MM.1S (cell line): Measurements from ENCODE around the gene CSRP1.

Experiments used
- DNase-seq: peaks from one replicate; pipeline ENCODE4 v3.0.0-alpha.2; 2015
- H2AFZ ChIP-seq: fragments of 300-600 bp; sonication (generic); 2 replicates; pipeline ENCODE4 v1.6.0; 2016; ENCODE audit warnings: antibody characterized with exemption, low read length
- H3F3A ChIP-seq: fragments of 300-600 bp; sonication (generic); 2 replicates; pipeline ENCODE4 v1.6.1; 2016; ENCODE audit warnings: mild to moderate bottlenecking, antibody characterized with exemption, low read length, moderate library complexity, mixed read lengths; ENCODE audit not compliant: insufficient read depth
- H3K27ac ChIP-seq: fragments of 300-600 bp; sonication (generic); 2 replicates; pipeline ENCODE4 v1.5.1; 2016; ENCODE audit warnings: mild to moderate bottlenecking, low read length
- H3K27me3 ChIP-seq: fragments of 300-600 bp; sonication (generic); replicated peaks from 2 replicates; pipeline ENCODE4 v1.6.0; 2016; ENCODE audit warnings: low read length; ENCODE audit not compliant: insufficient read depth
- H3K36me3 ChIP-seq: fragments of 300-600 bp; sonication (generic); replicated peaks from 2 replicates; pipeline ENCODE4 v1.6.1; 2016; ENCODE audit warnings: mild to moderate bottlenecking, low read length, mixed read lengths; ENCODE audit not compliant: insufficient read depth
- H3K4me1 ChIP-seq: fragments of 300-600 bp; sonication (generic); 2 replicates; pipeline ENCODE4 v1.6.1; 2016; ENCODE audit warnings: low read length, mixed read lengths
- H3K4me2 ChIP-seq: fragments of 300-600 bp; sonication (generic); 2 replicates; pipeline ENCODE4 v1.6.0; 2016; ENCODE audit warnings: low read depth, low read length
- H3K4me3 ChIP-seq: fragments of 300-600 bp; sonication (generic); 2 replicates; pipeline ENCODE4 v1.5.1; 2016; ENCODE audit warnings: low read length, mixed read lengths
- H3K79me2 ChIP-seq: fragments of 300-600 bp; sonication (generic); 2 replicates; pipeline ENCODE4 v1.6.1; 2016; ENCODE audit warnings: mixed run types, low read length, mixed read lengths
- H3K9ac ChIP-seq: fragments of 300-600 bp; sonication (generic); 2 replicates; pipeline ENCODE4 v1.6.1; 2016; ENCODE audit warnings: low read length, mixed read lengths
- H3K9me2 ChIP-seq: fragments of 300-600 bp; sonication (generic); replicated peaks from 2 replicates; pipeline ENCODE4 v1.6.1; 2016; ENCODE audit warnings: mild to moderate bottlenecking, low read length, mixed read lengths; ENCODE audit not compliant: insufficient read depth
- H3K9me3 ChIP-seq: fragments of 300-600 bp; sonication (generic); replicated peaks from 2 replicates; pipeline ENCODE4 v1.6.1; 2016; ENCODE audit warnings: mild to moderate bottlenecking, low read length, mixed read lengths; ENCODE audit not compliant: insufficient read depth
- H4K20me1 ChIP-seq: fragments of 300-600 bp; sonication (generic); 2 replicates; pipeline ENCODE4 v1.6.1; 2016; ENCODE audit warnings: mild to moderate bottlenecking, low read length, moderate library complexity, mixed read lengths; ENCODE audit not compliant: insufficient read depth
- EZH2 ChIP-seq: fragments of 300-600 bp; sonication (generic); optimal IDR thresholded peaks from 2 replicates; pipeline ENCODE3; 2017; ENCODE audit warnings: low read depth, mild to moderate bottlenecking, antibody characterized with exemption, low read length, mixed read lengths
- EZH2phosphoT487 ChIP-seq: fragments of 300-600 bp; sonication (generic); IDR thresholded peaks from 2 replicates; pipeline ENCODE4 v1.6.1; 2018; ENCODE audit warnings: antibody characterized with exemption, low read length
- TF ChIP-seq, protein P1 (sequence below): fragments of 300-600 bp; sonication (generic); IDR thresholded peaks from 2 replicates; pipeline ENCODE4 v1.5.1; 2016; ENCODE audit warnings: antibody characterized with exemption, low read length, mixed read lengths

Gene CSRP1

DNA sequence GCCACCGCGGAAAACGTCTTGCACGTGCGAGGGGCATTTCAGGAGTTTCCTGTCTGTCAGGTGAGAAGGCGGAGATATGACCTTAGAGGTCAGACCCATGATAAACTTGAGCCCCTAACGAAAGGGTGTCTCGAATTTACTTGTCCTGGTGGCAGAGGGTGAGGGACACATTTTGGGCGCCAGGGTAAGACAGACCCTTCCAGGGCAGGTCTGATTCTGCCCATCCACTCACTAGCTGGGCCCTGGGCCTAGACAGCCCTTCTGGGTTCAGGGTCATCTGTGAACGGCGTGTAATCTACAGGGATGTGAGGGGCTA lies 395 bp upstream of the CSRP1 start:
- Histone ChIP-seq H4K20me1 (no peaks in the 10 kb centered on the region), H3K36me3 (no peaks in the 10 kb centered on the region), H3K9me2 (no peaks in the 10 kb centered on the region), H3F3A (peaks cover 41% of the 10 kb centered on the region), H3K27ac (peak overlapping the region; percentile 76; the same call in 1 of the 2 replicates), H3K4me3 (peak overlapping the region; percentile 80), H3K27me3 (no peaks in the 10 kb centered on the region), H3K4me1 (peaks cover 35% of the 10 kb centered on the region), H3K79me2 (peaks cover 36% of the 10 kb centered on the region), H2AFZ (peak overlapping the region; percentile 87), H3K9ac (peak overlapping the region; percentile 74), H3K4me2 (peak overlapping the region; percentile 95), H3K9me3 (no peaks in the 10 kb centered on the region)
- TF ChIP-seq EZH2phosphoT487 (no peak), EZH2 (no peak)
- TF ChIP-seq, protein P1, sequence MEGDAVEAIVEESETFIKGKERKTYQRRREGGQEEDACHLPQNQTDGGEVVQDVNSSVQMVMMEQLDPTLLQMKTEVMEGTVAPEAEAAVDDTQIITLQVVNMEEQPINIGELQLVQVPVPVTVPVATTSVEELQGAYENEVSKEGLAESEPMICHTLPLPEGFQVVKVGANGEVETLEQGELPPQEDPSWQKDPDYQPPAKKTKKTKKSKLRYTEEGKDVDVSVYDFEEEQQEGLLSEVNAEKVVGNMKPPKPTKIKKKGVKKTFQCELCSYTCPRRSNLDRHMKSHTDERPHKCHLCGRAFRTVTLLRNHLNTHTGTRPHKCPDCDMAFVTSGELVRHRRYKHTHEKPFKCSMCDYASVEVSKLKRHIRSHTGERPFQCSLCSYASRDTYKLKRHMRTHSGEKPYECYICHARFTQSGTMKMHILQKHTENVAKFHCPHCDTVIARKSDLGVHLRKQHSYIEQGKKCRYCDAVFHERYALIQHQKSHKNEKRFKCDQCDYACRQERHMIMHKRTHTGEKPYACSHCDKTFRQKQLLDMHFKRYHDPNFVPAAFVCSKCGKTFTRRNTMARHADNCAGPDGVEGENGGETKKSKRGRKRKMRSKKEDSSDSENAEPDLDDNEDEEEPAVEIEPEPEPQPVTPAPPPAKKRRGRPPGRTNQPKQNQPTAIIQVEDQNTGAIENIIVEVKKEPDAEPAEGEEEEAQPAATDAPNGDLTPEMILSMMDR, result no peak
- DNase-seq, result no peak

DNA sequence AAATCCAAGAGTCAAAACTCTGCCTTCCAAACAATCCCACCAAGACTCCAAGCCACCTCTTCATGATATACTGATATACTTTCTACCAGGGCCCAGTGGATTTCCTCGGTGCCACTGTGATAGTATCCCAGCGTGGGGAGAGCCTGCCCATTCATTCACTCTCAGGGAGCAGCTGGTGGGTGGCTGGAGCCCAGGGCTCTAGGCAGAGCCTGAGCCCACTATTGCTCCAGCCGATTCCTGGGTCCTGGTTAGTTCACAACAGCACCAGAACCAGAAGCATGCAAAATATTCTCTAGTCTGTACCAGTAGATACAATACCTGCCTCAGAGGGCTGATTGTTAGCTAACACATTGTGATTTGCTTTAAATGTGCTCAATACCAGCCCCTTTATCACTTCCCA lies 831 bp downstream of the CSRP1 start:
- Histone ChIP-seq H2AFZ (peak overlapping the region; percentile 87), H3K4me2 (peak overlapping the region; percentile 95), H3K79me2 (peaks cover 45% of the 10 kb centered on the region), H3F3A (peaks cover 32% of the 10 kb centered on the region), H3K36me3 (no peaks in the 10 kb centered on the region), H3K9me3 (no peaks in the 10 kb centered on the region), H3K4me3 (peak overlapping the region; percentile 80), H3K27ac (peak overlapping the region; percentile 76), H3K9me2 (no peaks in the 10 kb centered on the region), H3K4me1 (peaks cover 25% of the 10 kb centered on the region), H3K27me3 (no peaks in the 10 kb centered on the region), H3K9ac (peak overlapping the region; percentile 74), H4K20me1 (no peaks in the 10 kb centered on the region)
- TF ChIP-seq, protein P1, result no peak
- TF ChIP-seq EZH2 (no peak), EZH2phosphoT487 (no peak)
- no peak for DNase-seq

DNA sequence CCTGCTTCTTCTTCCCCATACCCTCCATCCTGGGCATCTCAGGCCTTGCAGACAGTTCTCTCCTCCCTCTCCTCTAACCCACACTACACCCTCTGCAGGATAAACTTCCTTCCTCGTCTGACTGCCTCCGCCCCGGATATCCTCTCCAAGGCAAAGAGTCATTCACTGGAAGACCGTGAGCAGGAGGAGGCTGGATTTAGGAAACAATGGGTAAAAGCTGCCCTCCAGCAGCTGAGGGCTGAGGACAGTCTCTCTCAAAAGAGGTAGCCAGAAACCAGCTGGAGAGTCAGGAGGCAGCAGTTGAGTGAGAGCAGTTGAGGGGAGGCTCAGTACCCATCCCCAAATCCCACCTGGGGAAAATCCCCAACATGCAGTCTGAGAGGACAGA lies 1.4 kb downstream of the CSRP1 start:
- TF ChIP-seq, protein P1, result no peak
- Histone ChIP-seq H3K9me3 (no peaks in the 10 kb centered on the region), H3K79me2 (peaks cover 51% of the 10 kb centered on the region), H3K27me3 (no peaks in the 10 kb centered on the region), H3K4me2 (peak overlapping the region; percentile 95), H3K36me3 (no peaks in the 10 kb centered on the region), H3K9me2 (no peaks in the 10 kb centered on the region), H3K9ac (peak overlapping the region; percentile 74; the same call in 1 of the 2 replicates), H3K27ac (peak overlapping the region; percentile 76; the same call in 1 of the 2 replicates), H3K4me3 (peak overlapping the region; percentile 80; the same call in 1 of the 2 replicates), H4K20me1 (no peaks in the 10 kb centered on the region), H2AFZ (no peak overlapping the region), H3F3A (peaks cover 32% of the 10 kb centered on the region), H3K4me1 (peaks cover 25% of the 10 kb centered on the region)
- no peak for DNase-seq
